Central memory CD8-positive, alpha-beta T cell (primary cell): ENCODE measurements around the gene KIRREL3.

Experiments used
- ATAC-seq: fragments of 150-1000 bp; cut with Tn5 transposase; replicated peaks from 2 replicates; pipeline ENCODE4 v1.10.0; 2022; ENCODE audit warnings: mild to moderate bottlenecking, moderate FRiP score, moderate number of reproducible peaks; ENCODE audit not compliant: poor library complexity, severe bottlenecking; ENCODE audit errors: extremely low read depth
- DNase-seq, 2 donors: peaks; one replicate each; pipeline ENCODE4 v3.0.0; 2021; ENCODE audit warnings: low spot score in 2 of 2
- H3K27ac Mint-ChIP-seq: one replicate; pipeline ENCODE4 v1.8.0; 2022; ENCODE audit warnings: low read depth, mild to moderate bottlenecking, moderate library complexity, mixed read lengths
- H3K27me3 Mint-ChIP-seq: one replicate; pipeline ENCODE4 v1.8.0; 2022; ENCODE audit warnings: mixed read lengths
- H3K36me3 Mint-ChIP-seq: one replicate; pipeline ENCODE4 v1.8.0; 2022; ENCODE audit warnings: mild to moderate bottlenecking, moderate library complexity, mixed read lengths; ENCODE audit not compliant: insufficient read depth
- H3K4me1 Mint-ChIP-seq: one replicate; pipeline ENCODE4 v1.8.0; 2022; ENCODE audit warnings: mixed read lengths
- H3K4me3 Mint-ChIP-seq: one replicate; pipeline ENCODE4 v1.8.0; 2022; ENCODE audit warnings: mild to moderate bottlenecking, moderate library complexity, mixed read lengths
- H3K9me3 Mint-ChIP-seq: one replicate; pipeline ENCODE4 v1.8.0; 2022; ENCODE audit warnings: mixed read lengths

KIRREL3 gene

GRCh38 chr11:126890561-126890960 lies 110.0 kb downstream of the KIRREL3 start:
- no peaks in the 10 kb centered on the region for H3K36me3 Mint-ChIP-seq
- no peaks in the 10 kb centered on the region for H3K4me1 Mint-ChIP-seq
- no peaks in the 10 kb centered on the region for H3K27me3 Mint-ChIP-seq
- ATAC-seq (no peak), DNase-seq (no peak)
- no peak overlapping the region for H3K4me3 Mint-ChIP-seq
- no peak overlapping the region for H3K27ac Mint-ChIP-seq
- no peaks in the 10 kb centered on the region for H3K9me3 Mint-ChIP-seq

GRCh38 chr11:126888115-126888712 lies 112.4 kb downstream of the KIRREL3 start:
- no peaks in the 10 kb centered on the region for H3K36me3 Mint-ChIP-seq
- no peak overlapping the region for H3K27ac Mint-ChIP-seq
- H3K27me3 Mint-ChIP-seq, result no peaks in the 10 kb centered on the region
- no peaks in the 10 kb centered on the region for H3K9me3 Mint-ChIP-seq
- no peak for DNase-seq
- H3K4me3 Mint-ChIP-seq, result no peak overlapping the region
- ATAC-seq, result no peak
- H3K4me1 Mint-ChIP-seq, result no peaks in the 10 kb centered on the region

GRCh38 chr11:126886636-126887035 lies 113.9 kb downstream of the KIRREL3 start:
- Mint-ChIP-seq H3K36me3 (no peaks in the 10 kb centered on the region), H3K4me1 (no peaks in the 10 kb centered on the region), H3K4me3 (no peak overlapping the region), H3K9me3 (no peaks in the 10 kb centered on the region), H3K27ac (no peak overlapping the region), H3K27me3 (peaks cover 6% of the 10 kb centered on the region)
- DNase-seq (no peak), ATAC-seq (no peak)

- Mint-ChIP-seq H3K4me1 (no peaks in the 10 kb centered on the region), H3K27ac (no peak overlapping the region), H3K27me3 (peaks cover 6% of the 10 kb centered on the region), H3K4me3 (no peak overlapping the region), H3K9me3 (no peaks in the 10 kb centered on the region), H3K36me3 (no peaks in the 10 kb centered on the region)
- DNase-seq (no peak), ATAC-seq (no peak)
Measured at GRCh38 chr11:126886085-126886484, 114.5 kb downstream of the KIRREL3 start.

GRCh38 chr11:126884594-126884993 lies 116.0 kb downstream of the KIRREL3 start:
- Mint-ChIP-seq H3K4me3 (no peak overlapping the region), H3K4me1 (no peaks in the 10 kb centered on the region), H3K27ac (no peak overlapping the region), H3K9me3 (no peaks in the 10 kb centered on the region), H3K27me3 (peaks cover 6% of the 10 kb centered on the region), H3K36me3 (no peaks in the 10 kb centered on the region)
- ATAC-seq (no peak), DNase-seq (no peak)

- no peak overlapping the region for H3K4me3 Mint-ChIP-seq
- H3K27ac Mint-ChIP-seq, result no peak overlapping the region
- H3K27me3 Mint-ChIP-seq, result peaks cover 6% of the 10 kb centered on the region
- no peaks in the 10 kb centered on the region for H3K36me3 Mint-ChIP-seq
- H3K4me1 Mint-ChIP-seq, result no peaks in the 10 kb centered on the region
- H3K9me3 Mint-ChIP-seq, result no peaks in the 10 kb centered on the region
- no peak for ATAC-seq
- DNase-seq, result no peak
Measured at GRCh38 chr11:126884192-126884591, 116.4 kb downstream of the KIRREL3 start.

- Mint-ChIP-seq H3K9me3 (no peaks in the 10 kb centered on the region), H3K4me3 (no peak overlapping the region), H3K4me1 (no peaks in the 10 kb centered on the region), H3K27me3 (peaks cover 6% of the 10 kb centered on the region), H3K36me3 (no peaks in the 10 kb centered on the region), H3K27ac (no peak overlapping the region)
- no peak for DNase-seq
- ATAC-seq, result no peak
Measured at GRCh38 chr11:126880872-126881271, 119.7 kb downstream of the KIRREL3 start.

GRCh38 chr11:126879516-126879915 lies 121.1 kb downstream of the KIRREL3 start:
- no peak for DNase-seq
- peaks cover 6% of the 10 kb centered on the region for H3K27me3 Mint-ChIP-seq

GRCh38 chr11:126878913-126879482 lies 121.6 kb downstream of the KIRREL3 start:
- H3K4me3 Mint-ChIP-seq, result no peak overlapping the region

More at GRCh38 chr11:126879516-126879915, 121.1 kb downstream of the KIRREL3 start:
- no peak overlapping the region for H3K4me3 Mint-ChIP-seq
- no peak for ATAC-seq
- no peak overlapping the region for H3K27ac Mint-ChIP-seq
- no peaks in the 10 kb centered on the region for H3K9me3 Mint-ChIP-seq
- no peaks in the 10 kb centered on the region for H3K4me1 Mint-ChIP-seq
- H3K36me3 Mint-ChIP-seq, result no peaks in the 10 kb centered on the region

GRCh38 chr11:126874831-126875230 lies 125.7 kb downstream of the KIRREL3 start:
- Mint-ChIP-seq H3K9me3 (no peaks in the 10 kb centered on the region), H3K4me1 (no peaks in the 10 kb centered on the region)

More at GRCh38 chr11:126878913-126879482, 121.6 kb downstream of the KIRREL3 start:
- H3K27ac Mint-ChIP-seq, result no peak overlapping the region
- peaks cover 6% of the 10 kb centered on the region for H3K27me3 Mint-ChIP-seq
- H3K4me1 Mint-ChIP-seq, result no peaks in the 10 kb centered on the region
- DNase-seq, result no peak
- ATAC-seq, result no peak
- H3K9me3 Mint-ChIP-seq, result no peaks in the 10 kb centered on the region
- H3K36me3 Mint-ChIP-seq, result no peaks in the 10 kb centered on the region

GRCh38 chr11:126874276-126874675 lies 126.3 kb downstream of the KIRREL3 start:
- H3K4me1 Mint-ChIP-seq, result no peaks in the 10 kb centered on the region
- DNase-seq (no peak), ATAC-seq (no peak)
- no peaks in the 10 kb centered on the region for H3K36me3 Mint-ChIP-seq
- no peaks in the 10 kb centered on the region for H3K9me3 Mint-ChIP-seq
- H3K27ac Mint-ChIP-seq, result no peak overlapping the region
- no peaks in the 10 kb centered on the region for H3K27me3 Mint-ChIP-seq
- H3K4me3 Mint-ChIP-seq, result no peak overlapping the region

More at GRCh38 chr11:126874831-126875230, 125.7 kb downstream of the KIRREL3 start:
- H3K27ac Mint-ChIP-seq, result no peak overlapping the region
- DNase-seq, result no peak
- ATAC-seq, result no peak
- no peaks in the 10 kb centered on the region for H3K27me3 Mint-ChIP-seq
- H3K4me3 Mint-ChIP-seq, result no peak overlapping the region
- H3K36me3 Mint-ChIP-seq, result no peaks in the 10 kb centered on the region

GRCh38 chr11:126871792-126872191 lies 128.8 kb downstream of the KIRREL3 start:
- H3K4me3 Mint-ChIP-seq, result no peak overlapping the region
- ATAC-seq (no peak), DNase-seq (no peak)
- no peaks in the 10 kb centered on the region for H3K4me1 Mint-ChIP-seq
- no peaks in the 10 kb centered on the region for H3K27me3 Mint-ChIP-seq
- H3K36me3 Mint-ChIP-seq, result no peaks in the 10 kb centered on the region
- H3K9me3 Mint-ChIP-seq, result no peaks in the 10 kb centered on the region
- no peak overlapping the region for H3K27ac Mint-ChIP-seq

- Mint-ChIP-seq H3K4me3 (no peak overlapping the region), H3K36me3 (no peaks in the 10 kb centered on the region), H3K4me1 (no peaks in the 10 kb centered on the region), H3K27me3 (no peaks in the 10 kb centered on the region), H3K27ac (no peak overlapping the region), H3K9me3 (no peaks in the 10 kb centered on the region)
- no peak for ATAC-seq
- no peak for DNase-seq
Measured at GRCh38 chr11:126870021-126870420, 130.5 kb downstream of the KIRREL3 start.
